PC-9 (cell line): ENCODE measurements around the gene BANP. TPM values are rescaled to one million over a fixed set of nuclear protein-coding genes. Genes with fewer than 3 reads are reported as not detected.

ENCODE experiments used
- BruUV-seq: library from RNA; stranded (reverse); fragments of 400-500 nt; replicated peaks from 2 replicates; lab custom pipeline; 2021; lab: Mats Ljungman, UMichigan
- CTCF ChIA-PET: fragments of 300-600 bp; sonication (Branson Sonifier 250); formaldehyde crosslinking; loops from one replicate; lab custom pipeline; 2022; ENCODE audit warnings: antibody characterized with exemption; lab: Charles Lee
- POLR2A ChIA-PET: fragments of 300-600 bp; sonication (Branson Sonifier 250); formaldehyde crosslinking; loops from one replicate; lab custom pipeline; 2022; ENCODE audit warnings: antibody characterized with exemption; ENCODE audit not compliant: unreplicated experiment; lab: Charles Lee
- DNase-seq, 2 experiments: peaks; one replicate each; pipeline versions ENCODE4 v3.0.0 to v3.0.0-alpha.2; 2015 to 2022; ENCODE audit warnings: mixed read lengths in 1 of 2
- H2AFZ ChIP-seq: fragments of 200-600 bp; sonication (generic); 2 replicates; pipeline ENCODE4 v1.8.1; 2017; ENCODE audit warnings: antibody characterized with exemption
- H3F3A ChIP-seq: fragments of 200-600 bp; sonication (generic); 2 replicates; pipeline ENCODE4 v1.8.1; 2017; ENCODE audit warnings: antibody characterized with exemption, mild to moderate bottlenecking, low read depth; ENCODE audit not compliant: insufficient read depth
- H3K27ac ChIP-seq: fragments of 200-600 bp; sonication (generic); 2 replicates; pipeline ENCODE4 v1.6.1; 2016; ENCODE audit warnings: mixed run types
- H3K27me3 ChIP-seq: fragments of 200-600 bp; sonication (generic); 2 replicates; pipeline ENCODE4 v1.6.1; 2016; ENCODE audit warnings: low read depth, mixed run types; ENCODE audit not compliant: insufficient read depth
- H3K36me3 ChIP-seq: fragments of 200-600 bp; sonication (generic); 2 replicates; pipeline ENCODE4 v1.6.1; 2016; ENCODE audit warnings: low read depth, mixed run types
- H3K4me1 ChIP-seq: fragments of 200-600 bp; sonication (generic); replicated peaks from 2 replicates; pipeline ENCODE4 v1.6.1; 2016; ENCODE audit warnings: mixed run types; ENCODE audit not compliant: insufficient read depth
- H3K4me2 ChIP-seq: fragments of 200-600 bp; sonication (generic); 2 replicates; pipeline ENCODE4 v1.6.1; 2017; ENCODE audit warnings: mixed run types
- H3K4me3 ChIP-seq: fragments of 200-600 bp; sonication (generic); 2 replicates; pipeline ENCODE4 v1.6.1; 2016; ENCODE audit warnings: mixed run types
- H3K79me2 ChIP-seq: fragments of 200-600 bp; sonication (generic); 2 replicates; pipeline ENCODE4 v1.6.1; 2017; ENCODE audit warnings: low read depth, mixed run types
- H3K9me2 ChIP-seq: fragments of 200-600 bp; sonication (generic); 2 replicates; pipeline ENCODE4 v1.8.1; 2017; ENCODE audit warnings: mild to moderate bottlenecking; ENCODE audit not compliant: insufficient read depth
- H3K9me3 ChIP-seq: fragments of 200-600 bp; sonication (generic); 2 replicates; pipeline ENCODE4 v1.8.1; 2016; ENCODE audit warnings: low read depth; ENCODE audit not compliant: insufficient read depth
- H4K20me1 ChIP-seq: fragments of 200-600 bp; sonication (generic); 2 replicates; pipeline ENCODE4 v1.8.1; 2017; ENCODE audit not compliant: insufficient read depth
- CTCF ChIP-seq: fragments of 200-600 bp; sonication (generic); conservative IDR thresholded peaks from 2 replicates; pipeline ENCODE4 v1.6.1; 2017; ENCODE audit warnings: mixed run types, antibody characterized with exemption, mild to moderate bottlenecking, moderate library complexity
- EZH2 ChIP-seq: fragments of 200-600 bp; sonication (generic); IDR thresholded peaks from 2 replicates; pipeline ENCODE4 v1.8.0; 2017; ENCODE audit warnings: antibody characterized with exemption, low read depth
- intact Hi-C: fragments of 100-400 bp; cut with micrococcal nuclease; formaldehyde crosslinking; loops from one replicate; pipeline ENCODE4 v1.10.0; 2022; ENCODE audit not compliant: unreplicated experiment
- total RNA-seq: library from RNA; stranded (reverse); gene quantifications from 2 replicates; pipeline ENCODE4 v1.2.3, GENCODE V29; 2021

BANP gene
- total RNA-seq, 1 experiment from 2014 or later, result 73.2 TPM

- no peaks in the 10 kb centered on the region for H3K9me3 ChIP-seq
- TF ChIP-seq CTCF, result no peak
- TF ChIP-seq EZH2, result no peak
- H3K9me2 ChIP-seq, result no peaks in the 10 kb centered on the region
- no TSS peak for BruUV-seq
- DNase-seq, result no peak
- no peak overlapping the region for H2AFZ ChIP-seq
- ChIA-PET POLR2A (no interaction called here), CTCF (no interaction called here)
- H3K27me3 ChIP-seq, result no peaks in the 10 kb centered on the region
- H4K20me1 ChIP-seq, result no peaks in the 10 kb centered on the region
- H3K4me1 ChIP-seq, result no peaks in the 10 kb centered on the region
- H3K27ac ChIP-seq, result no peak overlapping the region
- H3K36me3 ChIP-seq, result no peaks in the 10 kb centered on the region
- no peak overlapping the region for H3K4me3 ChIP-seq
- H3K79me2 ChIP-seq, result no peaks in the 10 kb centered on the region
- intact Hi-C loops, result no loop called here
- no peaks in the 10 kb centered on the region for H3F3A ChIP-seq
- H3K4me2 ChIP-seq, result no peak overlapping the region
These were observed 61.9 kb downstream of the BANP start for GRCh38 chr16:88013091-88013609.

GRCh38 chr16:88013766-88014251, 62.6 kb downstream of the BANP start:
- Histone ChIP-seq H3K79me2 (no peaks in the 10 kb centered on the region), H4K20me1 (no peaks in the 10 kb centered on the region), H3K36me3 (no peaks in the 10 kb centered on the region), H3K4me1 (no peaks in the 10 kb centered on the region), H3K27ac (no peak overlapping the region), H3K27me3 (no peaks in the 10 kb centered on the region), H2AFZ (no peak overlapping the region), H3K4me3 (no peak overlapping the region), H3K9me2 (no peaks in the 10 kb centered on the region), H3K4me2 (no peak overlapping the region), H3K9me3 (no peaks in the 10 kb centered on the region), H3F3A (no peaks in the 10 kb centered on the region)
- BruUV-seq, result no TSS peak
- no peak for TF ChIP-seq CTCF
- no peak for TF ChIP-seq EZH2
- POLR2A ChIA-PET, result no interaction called here
- no peak for DNase-seq
- CTCF ChIA-PET, result no interaction called here
- intact Hi-C loops, result no loop called here

GRCh38 chr16:88014252-88014781, 63.1 kb downstream of the BANP start:
- POLR2A ChIA-PET, result interaction anchor here (0.6 kb wide), 1 partner anchor 116 kb away, joined by 5 read pairs; no protein-coding TSS in a partner anchor
- Histone ChIP-seq H3K4me2 (no peak overlapping the region), H3K27ac (no peak overlapping the region), H3K4me1 (no peaks in the 10 kb centered on the region), H3K27me3 (no peaks in the 10 kb centered on the region), H3K4me3 (no peak overlapping the region), H3K36me3 (no peaks in the 10 kb centered on the region), H4K20me1 (no peaks in the 10 kb centered on the region), H3K9me2 (no peaks in the 10 kb centered on the region), H3F3A (no peaks in the 10 kb centered on the region), H3K79me2 (no peaks in the 10 kb centered on the region), H3K9me3 (no peaks in the 10 kb centered on the region), H2AFZ (no peak overlapping the region)
- DNase-seq, result no peak
- CTCF ChIA-PET, result no interaction called here
- TF ChIP-seq EZH2 (no peak), CTCF (no peak)
- intact Hi-C loops, result no loop called here
- BruUV-seq, result no TSS peak
